ENCODE results near the gene AFF2. TPM values are rescaled to one million over a fixed set of nuclear protein-coding genes. Genes with fewer than 3 reads are reported as not detected.

Gene AFF2
- total RNA-seq, 1 experiment from 2014 or later: 0.16 TPM

GRCh38 chrX:148576396-148576795 is 76.0 kb downstream of the AFF2 start:
- H3K27ac Mint-ChIP-seq (ENCODE audit: unreplicated experiment): no peak overlapping the region
- CTCF ChIA-PET: no interaction called here
- TF ChIP-seq CTCF (IDR thresholded peaks at IDR 0.05; ENCODE audit: insufficient read depth in 1 of 2, low read depth in 1 of 2, low read length in 1 of 2, severe bottlenecking in 1 of 2, unreplicated experiment in 1 of 2): no peak
- Histone ChIP-seq H3K4me3 (ENCODE audit: low read depth, low read length) (no peak overlapping the region), H3K4me1 (no peaks in the 10 kb centered on the region), H3K36me3 (ENCODE audit: control insufficient read depth, insufficient read depth, low read length) (no peaks in the 10 kb centered on the region), H3K9me3 (no peaks in the 10 kb centered on the region), H3K27me3 (replicated peaks; ENCODE audit: control insufficient read depth, insufficient read depth, low read length) (no peaks in the 10 kb centered on the region)
- no peaks in the 10 kb centered on the region for H3K9me3 Mint-ChIP-seq (ENCODE audit: unreplicated experiment)
- POLR2A ChIA-PET: no interaction called here
- no peak for DNase-seq
- no peaks in the 10 kb centered on the region for H3K4me1 Mint-ChIP-seq (ENCODE audit: low read depth, unreplicated experiment)
- no peaks in the 10 kb centered on the region for H3K27me3 Mint-ChIP-seq (ENCODE audit: insufficient read depth, unreplicated experiment)
- H3K4me3 Mint-ChIP-seq (ENCODE audit: unreplicated experiment): no peak overlapping the region
- BruUV-seq (replicated peaks): no TSS peak
- intact Hi-C loops (cut with micrococcal nuclease; ENCODE audit: unreplicated experiment): no loop called here
- H3K36me3 Mint-ChIP-seq (ENCODE audit: insufficient read depth, unreplicated experiment): no peaks in the 10 kb centered on the region

- CTCF ChIA-PET: no interaction called here
- Mint-ChIP-seq H3K4me1 (ENCODE audit: low read depth, unreplicated experiment) (no peaks in the 10 kb centered on the region), H3K4me3 (ENCODE audit: unreplicated experiment) (no peak overlapping the region), H3K27me3 (ENCODE audit: insufficient read depth, unreplicated experiment) (no peaks in the 10 kb centered on the region), H3K9me3 (ENCODE audit: unreplicated experiment) (no peaks in the 10 kb centered on the region), H3K36me3 (ENCODE audit: insufficient read depth, unreplicated experiment) (no peaks in the 10 kb centered on the region), H3K27ac (ENCODE audit: unreplicated experiment) (no peak overlapping the region)
- Histone ChIP-seq H3K27me3 (replicated peaks; ENCODE audit: control insufficient read depth, insufficient read depth, low read length) (no peaks in the 10 kb centered on the region), H3K4me1 (no peaks in the 10 kb centered on the region), H3K36me3 (ENCODE audit: control insufficient read depth, insufficient read depth, low read length) (no peaks in the 10 kb centered on the region), H3K4me3 (ENCODE audit: low read depth, low read length) (no peak overlapping the region), H3K9me3 (no peaks in the 10 kb centered on the region)
- no peak for TF ChIP-seq CTCF (IDR thresholded peaks at IDR 0.05; ENCODE audit: insufficient read depth in 1 of 2, low read depth in 1 of 2, low read length in 1 of 2, severe bottlenecking in 1 of 2, unreplicated experiment in 1 of 2)
- no TSS peak for BruUV-seq (replicated peaks)
- POLR2A ChIA-PET: no interaction called here
- intact Hi-C loops (cut with micrococcal nuclease; ENCODE audit: unreplicated experiment): no loop called here
- DNase-seq: no peak
These were observed 77.3 kb downstream of the AFF2 start for GRCh38 chrX:148577741-148578140.

GRCh38 chrX:148580016-148580415 is 79.6 kb downstream of the AFF2 start:
- H3K27me3 Mint-ChIP-seq (ENCODE audit: insufficient read depth, unreplicated experiment): no peaks in the 10 kb centered on the region

More at GRCh38 chrX:148580016-148580415, 79.6 kb downstream of the AFF2 start:
- BruUV-seq (replicated peaks): no TSS peak
- no peaks in the 10 kb centered on the region for H3K36me3 Mint-ChIP-seq (ENCODE audit: insufficient read depth, unreplicated experiment)
- Histone ChIP-seq H3K4me1 (no peaks in the 10 kb centered on the region), H3K4me3 (ENCODE audit: low read depth, low read length) (no peak overlapping the region), H3K36me3 (ENCODE audit: control insufficient read depth, insufficient read depth, low read length) (no peaks in the 10 kb centered on the region), H3K9me3 (no peaks in the 10 kb centered on the region), H3K27me3 (replicated peaks; ENCODE audit: control insufficient read depth, insufficient read depth, low read length) (no peaks in the 10 kb centered on the region)
- DNase-seq: no peak
- CTCF ChIA-PET: no interaction called here
- no peak overlapping the region for H3K4me3 Mint-ChIP-seq (ENCODE audit: unreplicated experiment)
- H3K4me1 Mint-ChIP-seq (ENCODE audit: low read depth, unreplicated experiment): no peaks in the 10 kb centered on the region
- no peak for TF ChIP-seq CTCF (IDR thresholded peaks at IDR 0.05; ENCODE audit: insufficient read depth in 1 of 2, low read depth in 1 of 2, low read length in 1 of 2, severe bottlenecking in 1 of 2, unreplicated experiment in 1 of 2)
- no peak overlapping the region for H3K27ac Mint-ChIP-seq (ENCODE audit: unreplicated experiment)
- no peaks in the 10 kb centered on the region for H3K9me3 Mint-ChIP-seq (ENCODE audit: unreplicated experiment)
- intact Hi-C loops (cut with micrococcal nuclease; ENCODE audit: unreplicated experiment): no loop called here
- POLR2A ChIA-PET: no interaction called here
